HG03469 (cell line): ENCODE measurements around the gene PDE11A.

Source experiments
- ATAC-seq: cut with Tn5 transposase; IDR thresholded peaks from one replicate; pipeline ENCODE4 v1.9.1; 2021; ENCODE audit warnings: mild to moderate bottlenecking, moderate library complexity, moderate number of reproducible peaks; ENCODE audit not compliant: unreplicated experiment

The PDE11A gene

DNA sequence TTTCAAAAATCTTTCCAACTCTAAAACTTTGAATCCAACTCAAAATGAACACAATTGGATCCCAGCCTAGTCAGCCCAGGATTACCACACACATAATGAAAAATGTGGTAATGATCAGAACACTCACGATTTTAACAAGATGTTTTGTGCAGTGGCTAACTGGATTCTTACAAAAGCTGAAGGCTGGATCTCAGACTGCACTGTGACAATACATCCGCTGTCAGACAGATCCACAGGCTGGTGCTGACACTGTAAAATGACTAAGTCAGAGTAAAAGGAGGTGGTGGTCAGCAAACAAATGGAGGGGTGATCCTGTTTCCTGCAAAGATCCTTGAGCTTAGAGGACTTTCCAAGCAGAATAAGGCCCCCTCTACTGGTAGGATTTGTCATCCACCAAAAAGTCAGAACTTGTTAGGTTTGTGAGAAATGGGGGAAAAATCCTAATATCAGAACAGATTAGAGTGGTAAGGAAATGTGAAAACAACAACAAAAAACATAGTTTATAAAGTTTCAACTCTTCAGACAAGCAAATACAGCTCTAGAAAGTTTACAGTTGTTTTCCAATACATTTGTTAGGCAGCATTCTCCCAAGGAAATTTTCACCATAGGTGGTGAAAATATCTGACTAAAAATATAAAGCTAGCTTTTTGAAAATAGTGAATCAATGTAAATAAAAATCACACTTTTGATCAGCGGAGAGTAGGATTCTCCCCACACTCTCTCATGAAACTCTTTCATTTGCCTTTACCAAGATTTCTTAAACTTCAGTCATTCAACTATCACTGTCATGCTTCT is 468.1 kb downstream of the PDE11A start:
- no peak for ATAC-seq

DNA sequence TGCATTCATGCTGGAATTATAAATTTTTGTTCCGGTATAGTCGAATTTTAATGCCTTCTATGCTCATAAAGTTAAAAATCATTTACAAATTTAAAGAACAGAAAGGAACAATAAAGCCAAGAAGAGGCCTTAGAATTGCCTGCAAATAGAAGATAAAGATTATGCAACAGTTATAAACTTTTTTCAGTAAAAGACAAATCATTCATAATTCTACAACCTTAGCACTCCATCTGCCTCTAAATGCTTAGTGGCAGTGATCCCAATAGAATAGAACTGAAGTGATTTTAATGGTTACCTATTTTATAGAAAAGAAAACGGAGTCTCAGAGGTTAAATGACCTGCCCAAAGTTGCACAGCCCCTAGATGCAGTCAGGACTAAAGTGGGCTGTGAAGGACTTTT is 468.8 kb downstream of the PDE11A start:
- no peak for ATAC-seq

DNA sequence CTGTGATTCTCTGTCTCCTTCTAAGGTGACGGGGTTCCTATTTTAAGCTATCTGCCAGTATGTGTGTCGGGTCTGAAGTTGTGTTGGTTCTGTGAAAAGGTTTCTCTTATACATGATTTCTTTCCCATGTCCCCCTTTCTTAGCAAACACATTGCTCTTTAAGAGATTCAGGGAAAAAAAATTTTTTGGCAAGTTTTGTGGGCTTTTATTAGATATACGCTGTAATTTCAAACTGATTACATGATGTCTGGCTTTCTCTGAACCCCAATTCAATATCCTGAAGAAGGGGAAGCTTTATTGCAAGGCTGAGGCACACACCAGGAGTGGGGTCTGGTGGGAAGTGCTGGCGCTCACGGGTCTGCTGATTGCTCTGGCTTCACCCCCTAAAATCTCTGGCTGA is 469.4 kb downstream of the PDE11A start:
- no peak for ATAC-seq

DNA sequence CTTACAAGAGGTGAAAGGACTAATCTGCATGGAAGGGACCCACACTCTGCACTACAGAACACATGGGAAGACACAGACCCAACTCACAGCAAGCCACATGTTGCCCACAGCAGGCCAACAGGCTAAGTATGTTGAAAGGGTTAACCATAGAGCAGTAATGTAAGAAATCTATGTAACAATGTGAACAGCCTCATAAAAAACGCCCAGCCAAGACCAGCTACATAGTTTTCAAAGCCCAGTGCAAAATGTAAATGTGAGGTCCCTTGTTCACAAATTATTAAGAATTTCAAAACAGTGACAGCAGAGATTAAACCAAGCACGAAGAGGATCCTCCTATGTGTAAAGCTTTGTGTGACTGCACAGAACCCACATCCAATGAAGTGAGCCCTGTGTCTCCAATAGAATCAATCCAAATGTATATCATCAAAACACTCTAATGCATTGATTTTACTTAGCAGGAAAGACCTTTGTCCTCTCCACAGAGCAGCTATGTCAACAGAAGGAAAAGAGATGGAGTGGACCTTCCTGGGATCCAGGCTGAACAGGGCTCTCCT is 469.9 kb downstream of the PDE11A start:
- ATAC-seq, result no peak

DNA sequence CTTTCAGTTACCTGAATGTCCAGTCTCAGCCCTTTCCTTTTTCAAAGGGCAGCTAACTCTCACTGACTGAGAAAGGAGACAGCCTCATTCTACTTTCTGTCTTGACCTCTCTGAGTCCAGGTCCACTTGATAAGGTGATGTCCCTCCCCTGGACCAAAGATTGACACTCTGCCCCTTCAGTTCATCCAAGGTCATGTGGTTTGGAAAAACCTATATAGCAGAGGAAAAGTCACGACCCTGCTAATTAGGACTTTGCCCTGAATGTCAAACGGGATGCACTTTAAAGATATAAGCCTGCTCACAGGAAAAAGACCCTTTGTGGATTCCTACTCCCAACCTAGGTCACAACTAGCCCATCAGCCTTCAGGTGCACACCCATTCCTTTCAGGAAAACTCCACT is 471.7 kb downstream of the PDE11A start:
- ATAC-seq, result no peak

DNA sequence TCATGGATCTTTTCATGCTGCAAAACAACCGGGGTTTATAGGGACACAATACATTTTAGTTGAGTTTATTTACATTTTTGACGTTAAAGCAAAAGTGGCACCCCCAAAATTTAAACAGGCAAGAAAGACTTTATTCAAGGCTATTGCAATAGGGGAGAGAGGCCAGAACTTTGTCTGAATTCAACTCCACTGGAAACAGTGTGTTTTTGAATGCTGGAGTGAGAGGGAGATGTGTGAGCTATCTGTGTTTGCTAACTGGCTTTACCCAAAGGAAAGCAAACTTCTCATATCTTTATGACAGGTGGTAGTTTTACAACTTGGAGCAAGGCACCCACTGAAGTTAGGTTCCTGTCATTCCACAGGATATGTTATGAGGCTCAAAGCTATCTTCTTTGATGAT is 472.6 kb downstream of the PDE11A start:
- ATAC-seq, result no peak

DNA sequence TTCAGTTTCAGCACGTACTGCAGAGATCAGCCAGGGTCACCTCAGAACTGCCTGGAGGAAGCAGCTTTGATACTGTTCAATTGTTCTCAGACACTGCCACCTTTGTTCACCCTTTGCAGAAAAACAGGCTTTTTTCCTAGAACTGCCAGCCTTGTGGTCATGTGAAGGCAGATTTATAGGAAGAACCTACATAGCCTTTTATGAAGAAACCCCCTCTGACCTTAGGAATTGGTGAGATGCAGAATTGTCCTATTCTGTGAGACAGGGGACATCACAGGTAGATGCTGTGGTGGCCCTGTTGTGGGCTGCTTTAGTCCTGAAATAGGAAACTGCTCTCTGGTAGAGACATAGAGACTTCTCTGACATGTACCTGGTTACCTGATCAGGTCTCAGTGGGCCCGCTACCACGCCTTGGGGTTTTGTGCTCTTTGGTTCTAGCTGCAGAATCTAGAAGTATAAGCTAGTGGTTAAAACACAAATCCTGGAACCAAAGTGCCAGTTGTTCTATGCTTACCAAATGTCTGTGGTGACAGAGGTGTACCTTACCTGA is 473.4 kb downstream of the PDE11A start:
- ATAC-seq, result no peak

DNA sequence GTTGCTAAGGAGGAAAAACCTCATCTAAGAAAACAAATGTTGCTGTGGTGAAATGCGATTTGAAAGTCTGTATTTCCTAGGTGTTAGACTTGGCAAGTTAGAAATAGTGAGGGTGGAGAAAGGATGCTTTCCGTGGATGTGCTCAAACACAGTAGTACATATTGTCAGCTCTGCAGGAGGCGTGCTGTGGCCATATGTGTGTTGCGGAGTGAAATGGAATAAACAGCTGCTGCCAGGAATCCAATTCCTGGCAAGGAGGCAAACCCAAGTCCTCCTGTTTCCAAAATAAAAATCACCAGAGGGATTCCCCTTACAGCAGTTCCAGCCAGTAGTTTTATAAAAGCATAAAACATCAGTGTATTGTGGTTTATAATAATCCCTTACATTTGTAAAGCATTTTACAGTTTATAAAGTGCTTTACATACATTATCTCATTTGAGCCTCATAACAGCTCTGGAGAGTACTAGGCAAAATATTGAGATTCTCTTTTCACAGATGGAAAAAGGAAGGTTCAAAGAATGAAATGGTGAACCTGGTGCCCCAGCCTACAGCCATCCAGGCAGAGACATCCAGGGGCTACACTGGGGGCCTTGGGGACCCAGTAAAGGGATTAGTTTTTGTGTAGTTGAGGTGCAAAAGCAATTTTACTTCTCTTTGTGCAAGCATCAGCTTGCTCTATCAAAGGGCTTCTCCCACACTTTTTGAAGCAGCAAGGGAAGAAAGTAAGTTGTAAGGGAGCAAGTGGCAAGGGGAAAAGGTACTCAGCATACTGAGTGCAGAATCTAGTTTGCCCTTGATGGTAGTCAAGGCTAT is 474.0 kb downstream of the PDE11A start:
- no peak for ATAC-seq

DNA sequence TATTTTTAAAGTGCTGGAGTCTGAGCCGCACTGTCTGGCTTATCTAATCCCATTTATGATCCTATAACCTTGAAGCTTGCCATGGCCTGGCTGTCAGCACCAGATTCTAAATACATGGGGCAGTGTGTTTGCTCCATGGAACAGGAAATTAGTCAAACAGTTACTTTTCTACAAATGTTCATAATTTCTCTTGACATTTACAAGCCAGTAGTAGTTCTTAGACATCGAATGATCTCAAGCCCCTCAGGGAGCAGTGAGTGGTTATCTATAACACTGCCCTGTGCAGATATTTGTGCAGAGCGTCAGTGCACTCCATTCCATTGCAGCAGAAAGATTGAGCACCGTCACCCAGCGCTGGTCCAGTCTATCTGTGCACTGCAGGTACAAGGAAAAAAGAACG is 474.8 kb downstream of the PDE11A start:
- no peak for ATAC-seq

DNA sequence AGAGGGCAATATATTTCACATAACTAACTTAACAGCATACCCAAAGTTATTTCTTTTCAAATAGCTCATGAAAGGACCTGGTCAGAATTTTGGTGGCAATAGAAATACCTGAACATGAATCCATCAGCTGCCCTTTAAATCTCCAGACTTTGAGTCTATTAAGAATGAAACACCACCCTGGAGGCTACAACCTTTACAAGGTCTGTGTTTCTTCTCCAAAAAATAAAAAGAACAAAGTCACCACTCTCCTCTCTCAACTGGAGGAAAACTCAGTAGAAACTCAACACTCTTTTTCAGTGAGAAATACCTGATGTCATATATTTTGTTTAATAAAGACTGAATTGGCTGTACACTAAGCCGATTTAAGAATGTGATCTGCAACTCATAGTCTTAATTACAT is 475.7 kb downstream of the PDE11A start:
- ATAC-seq, result no peak

DNA sequence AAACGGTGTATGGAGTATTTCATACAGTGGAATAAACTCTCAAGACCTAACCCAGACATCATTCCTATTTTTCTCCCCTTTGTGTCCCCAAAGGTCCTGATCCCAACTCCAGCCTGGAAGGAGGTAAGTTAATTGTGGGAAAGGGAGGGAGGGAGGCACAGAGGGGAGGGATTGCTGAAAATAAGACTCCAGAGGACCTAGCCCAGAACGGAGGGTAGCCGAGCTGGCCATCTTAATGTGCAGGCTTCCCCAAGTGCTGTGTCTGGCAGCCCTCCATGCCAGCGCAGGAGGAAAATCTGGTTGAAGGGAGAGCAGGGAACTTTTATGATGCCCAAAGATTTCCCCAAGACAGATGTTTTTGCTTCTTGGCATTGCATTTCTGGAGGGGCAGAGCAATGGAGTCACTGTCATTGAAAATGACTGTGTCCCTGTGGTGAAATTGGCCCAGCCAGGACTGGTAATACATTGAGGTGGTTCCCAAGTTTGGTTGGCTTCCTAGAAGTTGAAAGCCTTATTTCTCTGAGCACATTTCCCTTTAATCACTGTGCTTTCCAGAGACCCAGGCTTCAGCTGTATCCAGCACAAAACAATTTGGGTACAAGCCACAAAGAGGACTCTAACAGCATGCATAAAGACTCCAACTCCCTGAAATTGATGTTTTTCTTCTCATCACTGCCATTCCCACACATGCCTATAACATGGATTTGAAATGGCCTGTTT is 477.3 kb downstream of the PDE11A start:
- no peak for ATAC-seq

DNA sequence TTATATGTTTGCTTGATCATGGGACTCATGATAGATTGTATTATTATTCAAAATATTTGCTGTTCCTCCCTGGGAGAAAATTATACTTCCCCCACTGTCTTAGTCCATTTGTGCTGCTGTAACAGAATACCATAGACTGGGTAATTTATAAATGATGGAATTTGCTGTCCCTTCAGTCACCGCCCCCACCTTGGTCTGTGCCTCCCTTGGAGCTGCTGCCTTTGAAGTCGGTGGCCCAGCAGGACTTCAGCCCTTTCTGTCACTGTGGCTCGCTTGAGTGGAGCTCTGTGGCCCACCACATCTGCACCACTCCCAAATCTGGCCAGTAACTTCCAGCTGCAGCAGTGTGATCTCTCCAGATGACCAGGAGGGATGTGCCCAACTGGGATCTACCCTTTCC is 479.2 kb downstream of the PDE11A start:
- ATAC-seq, result no peak

DNA sequence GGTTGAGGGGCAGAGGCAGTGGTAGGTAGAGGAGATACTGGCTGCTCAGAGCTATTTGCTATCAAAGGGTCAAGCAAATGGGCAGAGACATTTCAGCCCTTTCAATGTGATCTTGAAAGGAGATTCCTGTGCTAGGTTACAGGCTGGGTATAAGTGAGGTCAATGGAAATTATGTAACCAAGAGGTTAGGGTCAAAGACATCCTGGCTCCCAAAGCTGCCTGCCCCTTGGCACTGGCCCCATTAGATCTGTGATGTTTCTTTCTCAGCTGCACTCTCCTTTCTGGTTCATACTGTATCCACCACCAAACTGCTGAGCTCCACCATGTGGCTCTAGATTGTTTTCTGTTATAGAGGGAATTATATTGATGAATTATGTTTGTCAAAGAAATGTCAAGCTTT is 479.6 kb downstream of the PDE11A start:
- ATAC-seq, result no peak

DNA sequence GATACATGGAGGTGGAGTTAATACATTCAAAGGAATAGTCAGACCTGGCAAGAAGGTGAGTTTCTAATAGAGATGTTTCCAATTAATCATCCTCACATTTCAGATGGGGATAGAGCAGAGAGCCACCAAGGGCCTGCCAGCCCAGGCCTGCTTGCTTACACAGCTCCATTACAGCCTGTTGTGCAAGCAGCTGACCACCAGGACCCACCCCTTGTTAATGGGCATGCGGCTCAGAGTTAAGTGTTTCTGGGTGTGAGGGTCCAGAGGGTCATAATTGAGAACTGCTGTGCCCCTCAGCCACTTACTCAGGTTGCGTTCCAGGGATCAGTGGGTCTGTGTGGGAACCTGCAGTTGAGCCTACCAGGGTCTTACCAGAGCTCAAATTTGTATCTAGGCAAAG is 480.2 kb downstream of the PDE11A start:
- no peak for ATAC-seq

DNA sequence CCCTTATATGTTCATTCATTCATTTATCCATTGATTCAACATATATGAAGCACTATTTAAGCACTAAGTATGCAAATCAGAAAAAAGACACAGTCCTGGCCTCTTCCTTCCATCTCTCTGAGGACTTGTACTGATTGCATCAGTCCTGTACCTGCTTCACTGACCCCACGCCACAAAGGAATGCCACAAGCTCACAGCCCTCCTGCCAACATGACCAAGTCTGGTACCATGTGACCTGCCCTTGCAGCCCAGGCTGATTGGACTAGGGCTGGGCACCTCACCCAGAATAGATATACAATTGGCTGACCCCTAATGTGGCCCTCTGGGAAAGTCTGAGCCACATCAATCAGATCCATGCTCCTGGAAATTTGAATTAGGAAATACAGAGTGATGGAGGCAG is 483.4 kb downstream of the PDE11A start:
- ATAC-seq, result no peak

DNA sequence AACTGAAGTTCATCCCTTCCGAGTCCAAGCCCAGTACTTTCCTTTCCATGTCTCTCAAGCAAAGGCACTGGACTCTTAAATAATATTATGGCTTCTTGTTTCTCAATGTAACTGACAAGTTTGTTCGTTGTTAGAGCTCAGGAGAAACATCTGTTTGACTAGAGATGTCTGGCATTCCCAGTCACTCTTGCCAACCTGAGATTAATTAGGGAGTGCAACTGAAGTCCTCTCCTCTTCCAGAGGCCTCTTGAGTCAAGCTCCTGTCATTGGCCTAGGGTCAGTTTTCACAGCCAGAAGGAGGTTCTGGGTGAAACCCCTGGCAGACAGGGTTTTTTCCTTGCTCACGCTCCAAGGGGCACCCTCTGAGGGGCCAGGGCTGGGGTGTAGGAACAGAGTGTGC is 483.9 kb downstream of the PDE11A start:
- no peak for ATAC-seq

DNA sequence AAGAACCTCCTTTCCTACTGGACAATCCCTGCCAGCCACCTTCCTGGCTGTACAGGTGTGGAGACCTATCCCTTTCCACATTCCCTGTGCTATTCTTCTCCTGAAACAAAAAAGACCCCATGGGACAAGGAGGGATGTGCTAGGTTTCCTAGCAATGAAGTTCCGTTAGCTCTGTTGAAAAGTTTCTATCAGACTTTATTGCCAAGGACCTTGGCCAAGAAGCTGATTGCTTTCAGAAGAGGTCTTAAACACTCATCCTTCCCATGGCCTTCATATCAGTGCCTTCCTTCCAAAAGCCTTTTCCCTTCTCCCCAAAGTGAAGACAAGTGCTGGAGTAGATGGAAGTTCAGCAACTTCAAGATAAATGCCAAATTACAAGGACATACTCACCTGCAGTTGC is 485.2 kb downstream of the PDE11A start:
- no peak for ATAC-seq

DNA sequence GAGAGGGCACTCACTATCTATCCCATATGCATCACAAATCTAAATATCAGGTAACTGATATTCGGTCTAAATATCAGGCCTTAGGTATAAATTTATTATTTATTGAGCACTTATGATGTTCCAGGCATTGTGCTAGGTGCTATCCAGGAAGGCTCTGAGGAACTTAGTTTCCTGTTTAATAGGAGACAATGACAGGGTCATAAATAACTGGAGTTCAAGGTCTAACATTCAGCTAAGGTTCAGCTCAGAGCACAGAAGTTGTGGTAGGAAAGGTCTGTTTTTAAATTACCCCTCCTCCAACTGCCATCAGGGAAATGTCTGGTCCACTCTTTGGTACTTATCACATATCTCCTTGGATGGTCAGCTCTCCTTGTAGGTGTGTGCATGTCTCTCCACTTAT is 486.4 kb downstream of the PDE11A start:
- ATAC-seq, result no peak

DNA sequence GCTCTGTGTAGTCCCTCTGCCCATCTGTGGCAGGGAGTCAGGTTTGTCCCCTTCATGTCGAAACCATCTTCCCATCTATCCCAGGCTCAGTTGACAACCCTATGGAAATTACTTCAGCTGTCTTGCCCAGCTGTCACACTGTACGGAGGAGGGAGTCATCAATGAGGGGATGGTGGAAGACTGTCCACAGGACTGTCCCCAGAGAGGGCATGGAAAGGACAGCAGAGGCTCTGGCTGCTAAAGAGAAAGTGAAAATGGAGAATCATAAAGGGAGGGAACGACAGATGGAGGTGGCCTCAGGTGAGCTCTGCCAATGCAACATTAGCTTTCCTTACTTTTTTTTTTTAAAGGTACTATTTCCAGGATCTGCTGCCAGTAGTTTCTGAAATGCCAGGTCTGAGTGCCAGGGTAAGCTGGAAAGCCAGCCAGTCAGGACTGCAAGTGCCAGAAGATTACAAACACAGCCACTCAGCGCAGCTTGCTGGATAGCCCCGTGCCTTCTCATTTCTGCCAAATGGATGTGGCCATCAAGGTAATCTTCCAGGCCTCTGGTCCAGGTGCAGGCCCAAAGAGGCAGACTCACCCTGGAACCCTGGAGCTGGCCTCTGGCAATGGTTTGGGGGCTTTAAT is 487.2 kb downstream of the PDE11A start:
- no peak for ATAC-seq

DNA sequence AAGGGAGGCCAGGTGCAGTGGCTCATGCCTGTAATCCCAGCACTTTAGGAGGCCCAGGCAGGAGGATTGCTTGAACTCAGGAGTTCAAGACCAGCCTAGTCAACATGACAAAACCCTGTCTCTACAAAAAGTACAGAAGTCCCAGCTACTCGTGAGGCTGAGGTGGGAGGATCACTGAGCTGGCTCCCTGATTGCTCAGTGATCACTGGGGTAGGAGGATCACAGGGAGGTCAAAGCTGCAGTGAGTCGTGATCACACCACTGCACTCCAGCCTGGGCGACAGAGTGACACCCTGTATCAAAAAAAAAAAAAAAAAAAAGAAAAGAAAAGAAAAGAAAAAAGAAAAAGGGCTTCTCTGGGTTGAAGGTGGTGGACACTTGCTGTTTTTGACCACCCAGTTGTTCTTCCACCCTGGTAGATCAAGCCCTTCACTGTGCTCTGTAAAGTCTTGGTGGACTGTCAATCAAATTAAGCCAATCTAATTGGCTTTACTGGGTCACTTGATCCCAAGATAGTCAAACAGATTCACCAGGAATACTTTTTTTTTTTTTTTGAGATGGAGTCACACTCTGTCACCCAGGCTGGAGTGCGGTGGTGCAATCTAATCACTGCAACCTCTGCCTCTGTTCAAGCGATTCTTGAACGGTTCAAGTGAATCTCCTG is 488.4 kb downstream of the PDE11A start:
- no peak for ATAC-seq
